HS-27A (cell line): Measurements from ENCODE around the gene C9orf50.
A peak's percentile ranks its signal among the peaks of the same experiment; 100 is the strongest.

ENCODE experiments used
- DNase-seq: peaks from one replicate; pipeline ENCODE4 v3.0.0-alpha.2; 2012; ENCODE audit warnings: low read depth, missing footprints

The C9orf50 gene

GRCh38 chr9:129590466-129590865 lies 30.4 kb downstream of the C9orf50 start:
- DNase-seq = no peak

GRCh38 chr9:129587487-129588262 lies 33.2 kb downstream of the C9orf50 start:
- DNase-seq = no peak

GRCh38 chr9:129586685-129587084 lies 34.2 kb downstream of the C9orf50 start:
- DNase-seq = no peak

GRCh38 chr9:129586245-129586644 lies 34.7 kb downstream of the C9orf50 start:
- no peak for DNase-seq

- DNase-seq = no peak
Measured at GRCh38 chr9:129585352-129585751, 35.5 kb downstream of the C9orf50 start.

GRCh38 chr9:129584136-129584535 lies 36.8 kb downstream of the C9orf50 start:
- DNase-seq = peak; percentile 66

- DNase-seq = no peak
Measured at GRCh38 chr9:129583308-129584038, 37.4 kb downstream of the C9orf50 start.

GRCh38 chr9:129582855-129583254 lies 38.0 kb downstream of the C9orf50 start:
- DNase-seq = no peak

- no peak for DNase-seq
Measured at GRCh38 chr9:129581505-129582189, 39.3 kb downstream of the C9orf50 start.

GRCh38 chr9:129580211-129580915 lies 40.5 kb downstream of the C9orf50 start:
- DNase-seq = no peak

GRCh38 chr9:129579294-129579693 lies 41.6 kb downstream of the C9orf50 start:
- DNase-seq = no peak

GRCh38 chr9:129576546-129577543 lies 44.1 kb downstream of the C9orf50 start:
- no peak for DNase-seq

GRCh38 chr9:129575818-129576217 lies 45.1 kb downstream of the C9orf50 start:
- no peak for DNase-seq

GRCh38 chr9:129574911-129575585 lies 45.9 kb downstream of the C9orf50 start:
- DNase-seq = no peak

- no peak for DNase-seq
Measured at GRCh38 chr9:129573977-129574376, 46.9 kb downstream of the C9orf50 start.

- DNase-seq = no peak
Measured at GRCh38 chr9:129572517-129572916, 48.4 kb downstream of the C9orf50 start.

GRCh38 chr9:129572052-129572425 lies 48.9 kb downstream of the C9orf50 start:
- DNase-seq = no peak

- no peak for DNase-seq
Measured at GRCh38 chr9:129571298-129572051, 49.4 kb downstream of the C9orf50 start.

GRCh38 chr9:129570450-129571297 lies 50.2 kb downstream of the C9orf50 start:
- peak; percentile 72 for DNase-seq
